T-helper 1 cell treated with Interleukin-12 subunit alpha and Interleukin-12 subunit beta and Interleukin-4 antibody, amounts not matched to agents 30 μg/mL and 1 μg/mL, for 36 hours (primary cell): ENCODE data around the gene SERPINA1.

Experiments used
- H3K27ac Mint-ChIP-seq: one replicate; pipeline ENCODE4 v1.8.0; 2021; ENCODE audit warnings: mild to moderate bottlenecking, mixed read lengths
- H3K27me3 Mint-ChIP-seq: one replicate; pipeline ENCODE4 v1.8.0; 2021; ENCODE audit warnings: low read depth, mixed read lengths
- H3K36me3 Mint-ChIP-seq: one replicate; pipeline ENCODE4 v1.8.0; 2021; ENCODE audit warnings: low read depth, mixed read lengths
- H3K4me1 Mint-ChIP-seq: one replicate; pipeline ENCODE4 v1.8.0; 2021; ENCODE audit warnings: low read depth, mixed read lengths
- H3K4me3 Mint-ChIP-seq: one replicate; pipeline ENCODE4 v1.8.0; 2021; ENCODE audit warnings: mild to moderate bottlenecking, moderate library complexity, mixed read lengths
- H3K9me3 Mint-ChIP-seq: one replicate; pipeline ENCODE4 v1.8.0; 2021; ENCODE audit warnings: mixed read lengths

The SERPINA1 gene

GRCh38 chr14:94392510-94392935 lies 4.1 kb upstream of the SERPINA1 start:
- no peak overlapping the region for H3K27ac Mint-ChIP-seq
- no peaks in the 10 kb centered on the region for H3K36me3 Mint-ChIP-seq
- H3K27me3 Mint-ChIP-seq = peaks cover 19% of the 10 kb centered on the region
- H3K4me3 Mint-ChIP-seq = no peak overlapping the region
- H3K9me3 Mint-ChIP-seq = no peaks in the 10 kb centered on the region
- peaks cover 40% of the 10 kb centered on the region for H3K4me1 Mint-ChIP-seq

- H3K4me1 Mint-ChIP-seq = peaks cover 40% of the 10 kb centered on the region
- no peaks in the 10 kb centered on the region for H3K9me3 Mint-ChIP-seq
- peak overlapping the region; percentile 0 for H3K4me3 Mint-ChIP-seq
- no peaks in the 10 kb centered on the region for H3K36me3 Mint-ChIP-seq
- H3K27ac Mint-ChIP-seq = peak overlapping the region; percentile 18
- H3K27me3 Mint-ChIP-seq = peaks cover 11% of the 10 kb centered on the region
These were observed 3.0 kb upstream of the SERPINA1 start for GRCh38 chr14:94391281-94391975.

- H3K4me3 Mint-ChIP-seq = no peak overlapping the region
- H3K27ac Mint-ChIP-seq = no peak overlapping the region
- peaks cover 40% of the 10 kb centered on the region for H3K4me1 Mint-ChIP-seq
- H3K9me3 Mint-ChIP-seq = no peaks in the 10 kb centered on the region
- peaks cover 5% of the 10 kb centered on the region for H3K27me3 Mint-ChIP-seq
- H3K36me3 Mint-ChIP-seq = no peaks in the 10 kb centered on the region
These were observed 2.1 kb upstream of the SERPINA1 start for GRCh38 chr14:94390372-94391086.

DNA sequence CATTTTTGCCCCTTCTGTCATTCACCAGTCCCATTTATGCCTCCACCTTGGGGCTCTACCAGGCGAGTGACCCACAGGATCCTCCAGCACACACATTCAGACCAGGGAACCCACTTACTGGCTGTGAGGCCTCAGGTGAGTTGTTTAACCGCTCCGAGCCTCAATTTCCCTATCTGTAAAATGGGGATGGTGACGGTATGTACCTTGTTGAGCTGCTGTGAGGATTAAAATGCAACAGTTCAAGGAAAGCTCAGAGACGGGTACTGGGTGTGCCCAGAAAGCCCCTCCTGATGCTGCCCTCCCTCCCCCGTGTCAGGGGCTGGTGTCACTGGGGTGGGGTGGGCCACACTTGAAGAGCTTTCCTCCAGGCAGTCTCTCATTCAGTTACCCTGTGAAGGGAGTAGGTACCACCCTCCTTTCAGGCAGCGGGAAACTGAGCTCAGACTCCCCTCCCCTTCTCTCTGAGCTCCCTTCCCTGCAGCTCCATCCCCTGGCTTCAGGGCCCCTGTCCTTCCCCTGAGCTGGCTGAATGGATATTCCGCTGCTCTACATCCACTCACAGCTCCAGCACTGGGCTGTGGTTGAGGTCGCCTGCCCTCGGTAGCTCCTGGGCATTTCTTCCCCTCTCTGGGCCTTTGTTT lies 1.4 kb upstream of the SERPINA1 start:
- Mint-ChIP-seq H3K4me3 (no peak overlapping the region), H3K9me3 (no peaks in the 10 kb centered on the region), H3K36me3 (no peaks in the 10 kb centered on the region), H3K4me1 (peaks cover 37% of the 10 kb centered on the region), H3K27ac (no peak overlapping the region), H3K27me3 (peaks cover 2% of the 10 kb centered on the region)

GRCh38 chr14:94389104-94389469 lies 685 bp upstream of the SERPINA1 start:
- Mint-ChIP-seq H3K4me3 (no peak overlapping the region), H3K9me3 (no peaks in the 10 kb centered on the region), H3K27me3 (no peaks in the 10 kb centered on the region), H3K4me1 (peaks cover 29% of the 10 kb centered on the region), H3K27ac (no peak overlapping the region), H3K36me3 (no peaks in the 10 kb centered on the region)

- Mint-ChIP-seq H3K36me3 (no peaks in the 10 kb centered on the region), H3K4me1 (peaks cover 20% of the 10 kb centered on the region), H3K27me3 (no peaks in the 10 kb centered on the region), H3K27ac (no peak overlapping the region), H3K9me3 (no peaks in the 10 kb centered on the region), H3K4me3 (no peak overlapping the region)
These were observed 397 bp downstream of the SERPINA1 start for GRCh38 chr14:94388027-94388383.

- Mint-ChIP-seq H3K36me3 (no peaks in the 10 kb centered on the region), H3K4me3 (no peak overlapping the region), H3K4me1 (peaks cover 14% of the 10 kb centered on the region), H3K27me3 (no peaks in the 10 kb centered on the region), H3K27ac (no peak overlapping the region), H3K9me3 (no peaks in the 10 kb centered on the region)
These were observed 1.1 kb downstream of the SERPINA1 start for GRCh38 chr14:94387051-94388026.

DNA sequence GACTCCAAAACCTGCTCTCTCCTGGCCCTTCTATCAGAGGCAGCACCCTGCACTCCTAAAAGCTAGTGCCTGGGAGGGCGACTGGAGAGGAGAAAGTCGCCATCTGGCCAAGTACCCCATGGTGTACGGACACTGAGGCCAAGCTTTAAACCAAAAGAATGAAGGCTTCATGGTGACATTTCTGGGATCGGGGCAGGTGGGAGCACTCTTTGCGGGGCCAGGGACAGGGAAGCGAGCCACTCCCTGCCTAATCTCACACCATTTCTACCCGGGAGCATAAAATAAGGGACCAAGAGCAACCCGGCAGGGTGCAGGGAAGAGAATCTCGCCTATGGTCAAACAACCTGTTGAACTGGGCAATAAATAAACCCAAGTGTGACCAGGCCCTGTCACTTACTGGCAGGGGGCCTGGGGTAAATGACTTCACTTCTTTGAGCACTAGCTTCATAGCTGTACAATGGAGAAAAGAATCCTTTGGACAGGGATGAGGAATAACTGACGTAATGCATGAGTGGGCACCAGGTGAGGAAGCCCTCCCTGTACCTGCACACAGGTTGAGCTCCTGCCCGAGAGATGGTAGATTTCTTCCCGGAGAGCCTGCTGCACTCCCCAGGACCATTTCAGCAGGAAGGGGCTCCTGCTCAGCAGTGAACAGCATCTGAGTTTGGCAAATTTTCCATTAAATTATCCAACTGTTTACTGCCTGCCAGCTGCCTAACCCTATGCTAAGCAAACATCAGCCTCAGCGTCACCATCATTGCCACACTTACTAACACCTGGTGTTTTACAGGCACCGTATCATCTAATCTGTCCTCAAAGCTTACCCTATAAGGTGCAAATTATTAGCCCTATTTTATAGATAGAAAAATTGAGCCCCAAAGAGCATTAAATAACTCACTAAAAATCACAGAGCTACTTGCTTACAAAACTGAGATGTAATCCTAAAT lies 2.0 kb downstream of the SERPINA1 start:
- Mint-ChIP-seq H3K27me3 (no peaks in the 10 kb centered on the region), H3K9me3 (no peaks in the 10 kb centered on the region), H3K4me3 (no peak overlapping the region), H3K27ac (no peak overlapping the region), H3K36me3 (no peaks in the 10 kb centered on the region), H3K4me1 (peaks cover 5% of the 10 kb centered on the region)

- Mint-ChIP-seq H3K27me3 (no peaks in the 10 kb centered on the region), H3K27ac (no peak overlapping the region), H3K4me3 (no peak overlapping the region), H3K4me1 (peaks cover under 1% of the 10 kb centered on the region), H3K36me3 (no peaks in the 10 kb centered on the region), H3K9me3 (no peaks in the 10 kb centered on the region)
These were observed 2.8 kb downstream of the SERPINA1 start for GRCh38 chr14:94385553-94386057.

DNA sequence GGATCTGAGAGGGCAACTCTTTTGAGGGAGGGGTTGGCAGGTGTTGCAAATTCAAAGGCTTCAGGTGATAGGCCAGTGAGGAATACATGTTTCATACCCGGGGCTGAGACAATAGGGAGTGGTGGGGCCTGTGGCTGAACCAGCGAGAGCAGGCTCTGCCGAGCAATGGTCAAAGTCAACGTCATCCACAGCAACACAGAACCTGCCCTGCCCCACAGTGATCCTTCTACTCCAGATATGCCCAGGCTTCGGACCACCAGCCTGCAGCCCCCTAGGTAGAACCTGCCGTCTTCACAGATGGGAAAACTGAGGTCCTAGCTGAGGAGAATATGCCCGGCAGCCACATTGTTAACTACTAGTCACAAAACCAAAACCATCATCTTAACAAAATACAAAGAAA lies 4.1 kb downstream of the SERPINA1 start:
- no peak overlapping the region for H3K4me3 Mint-ChIP-seq
- no peaks in the 10 kb centered on the region for H3K9me3 Mint-ChIP-seq
- no peaks in the 10 kb centered on the region for H3K27me3 Mint-ChIP-seq
- no peak overlapping the region for H3K27ac Mint-ChIP-seq
- peaks cover 2% of the 10 kb centered on the region for H3K4me1 Mint-ChIP-seq
- H3K36me3 Mint-ChIP-seq = no peaks in the 10 kb centered on the region

DNA sequence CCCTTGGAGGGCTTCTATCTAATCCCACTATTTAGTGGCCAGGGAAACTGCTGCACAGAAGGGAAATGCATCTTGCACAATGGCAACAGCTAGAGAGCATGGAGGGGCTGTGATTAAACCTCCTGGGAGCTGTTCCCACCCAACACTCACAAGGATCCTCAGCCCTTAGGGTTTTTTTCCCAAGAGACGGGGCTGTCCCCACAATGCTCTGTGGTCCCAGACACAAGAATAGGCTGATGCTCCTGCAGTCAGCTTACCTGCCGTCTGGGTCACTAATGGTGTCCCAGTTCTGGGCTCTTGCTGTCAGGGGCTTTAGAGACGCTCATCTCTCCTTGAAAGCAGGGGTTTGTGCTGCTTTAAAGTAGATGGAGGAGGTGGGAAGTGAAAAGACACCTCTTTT lies 4.6 kb downstream of the SERPINA1 start:
- Mint-ChIP-seq H3K4me1 (peaks cover 2% of the 10 kb centered on the region), H3K4me3 (no peak overlapping the region)

DNA sequence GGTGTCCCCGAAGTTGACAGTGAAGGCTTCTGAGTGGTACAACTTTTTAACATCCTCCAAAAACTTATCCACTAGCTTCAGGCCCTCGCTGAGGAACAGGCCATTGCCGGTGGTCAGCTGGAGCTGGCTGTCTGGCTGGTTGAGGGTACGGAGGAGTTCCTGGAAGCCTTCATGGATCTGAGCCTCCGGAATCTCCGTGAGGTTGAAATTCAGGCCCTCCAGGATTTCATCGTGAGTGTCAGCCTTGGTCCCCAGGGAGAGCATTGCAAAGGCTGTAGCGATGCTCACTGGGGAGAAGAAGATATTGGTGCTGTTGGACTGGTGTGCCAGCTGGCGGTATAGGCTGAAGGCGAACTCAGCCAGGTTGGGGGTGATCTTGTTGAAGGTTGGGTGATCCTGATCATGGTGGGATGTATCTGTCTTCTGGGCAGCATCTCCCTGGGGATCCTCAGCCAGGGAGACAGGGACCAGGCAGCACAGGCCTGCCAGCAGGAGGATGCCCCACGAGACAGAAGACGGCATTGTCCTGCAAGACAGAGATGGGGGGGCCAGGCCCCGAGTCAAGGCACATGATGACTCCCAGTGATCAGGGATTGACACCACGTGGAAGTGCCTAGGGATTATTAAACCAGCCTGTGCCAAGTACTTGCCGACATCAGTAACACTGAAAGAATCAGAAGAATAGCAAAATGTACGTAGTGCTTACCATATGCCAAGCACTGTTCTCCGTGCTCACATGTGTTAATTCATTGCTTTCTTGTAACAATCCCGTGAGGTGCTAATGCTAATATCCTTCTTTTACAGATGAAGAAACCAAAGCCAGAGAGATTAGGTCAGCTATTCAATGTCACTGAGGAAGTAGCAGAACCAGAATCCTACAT lies 5.4 kb downstream of the SERPINA1 start:
- no peaks in the 10 kb centered on the region for H3K27me3 Mint-ChIP-seq
- H3K4me3 Mint-ChIP-seq = no peak overlapping the region
- H3K36me3 Mint-ChIP-seq = no peaks in the 10 kb centered on the region
- no peaks in the 10 kb centered on the region for H3K9me3 Mint-ChIP-seq
- H3K27ac Mint-ChIP-seq = no peak overlapping the region
- peaks cover 2% of the 10 kb centered on the region for H3K4me1 Mint-ChIP-seq

More for the DNA sequence above, 4.6 kb downstream of the SERPINA1 start:
- Mint-ChIP-seq H3K36me3 (no peaks in the 10 kb centered on the region), H3K27ac (no peak overlapping the region), H3K9me3 (no peaks in the 10 kb centered on the region), H3K27me3 (no peaks in the 10 kb centered on the region)
